SK-N-SH (cell line): ENCODE data around the gene CIROP. TPM values are rescaled to one million over a fixed set of nuclear protein-coding genes. Genes with fewer than 3 reads are reported as not detected.

Experiments
- CTCF ChIA-PET: fragments of 300-600, 350-600 bp; formaldehyde crosslinking; extraction: SDS; loops from one replicate; lab custom pipeline; 2021; lab: Yijun Ruan, JAX
- POLR2A ChIA-PET: fragments of 350-600 bp; sonication (Branson Sonifier 250); formaldehyde crosslinking; extraction: SDS; loops from one replicate; lab custom pipeline; 2020; ENCODE audit warnings: antibody characterized with exemption, inconsistent platforms; lab: Yijun Ruan, JAX
- DNase-seq: peaks from one replicate; pipeline ENCODE4 v3.0.0; 2012
- H2AFZ ChIP-seq: fragments of 200-600 bp; sonication (generic); 2 replicates; pipeline ENCODE4 v1.8.1; 2016; ENCODE audit warnings: antibody characterized with exemption, mild to moderate bottlenecking, low read depth
- H3F3A ChIP-seq: fragments of 200-600 bp; sonication (generic); replicated peaks from 2 replicates; pipeline ENCODE3; 2016; ENCODE audit warnings: antibody characterized with exemption, mild to moderate bottlenecking; ENCODE audit not compliant: insufficient read depth
- H3K27ac ChIP-seq, 2 experiments: fragments of 200-500 bp in 1 of 2; fragments of 200-600 bp in 1 of 2; sonication (Bioruptor generic) in 1 of 2; sonication (generic), shearing (Covaris generic) in 1 of 2; 2 replicates each; pipeline versions ENCODE4 v1.5.1 to v1.6.1; 2014 to 2016; ENCODE audit warnings: low read depth in 2 of 2, inconsistent platforms in 1 of 2, low read length in 1 of 2, mild to moderate bottlenecking in 1 of 2, mixed read lengths in 1 of 2
- H3K27me3 ChIP-seq: fragments of 200-600 bp; sonication (generic), shearing (Covaris generic); 2 replicates; pipeline ENCODE4 v1.6.1; 2016; ENCODE audit warnings: mixed run types; ENCODE audit not compliant: insufficient read depth
- H3K36me3 ChIP-seq, 2 experiments: fragments of 200-500 bp in 1 of 2; fragments of 200-600 bp in 1 of 2; sonication (Bioruptor generic) in 1 of 2; sonication (generic) in 1 of 2; replicated peaks in 1 of 2; 2 replicates each; pipeline versions ENCODE3 to v1.5.1; 2014 to 2016; ENCODE audit warnings: low read length in 1 of 2, mild to moderate bottlenecking in 1 of 2; ENCODE audit not compliant: insufficient read depth in 2 of 2, control insufficient read depth in 1 of 2
- H3K4me1 ChIP-seq, 2 experiments: fragments of 200-500 bp in 1 of 2; fragments of 200-600 bp in 1 of 2; sonication (Bioruptor generic) in 1 of 2; sonication (generic), shearing (Covaris generic) in 1 of 2; 2 replicates each; pipeline versions ENCODE4 v1.5.1 to v1.6.1; 2014 to 2016; ENCODE audit warnings: low read depth in 1 of 2, low read length in 1 of 2, mixed run types in 1 of 2; ENCODE audit not compliant: insufficient read depth in 2 of 2, control insufficient read depth in 1 of 2
- H3K4me2 ChIP-seq: fragments of 200-600 bp; sonication (generic), shearing (Covaris generic); 2 replicates; pipeline ENCODE4 v1.6.1; 2017; ENCODE audit warnings: mixed run types
- H3K4me3 ChIP-seq, 2 experiments: fragments of 200-500 bp in 1 of 2; fragments of 200-600 bp in 1 of 2; sonication (Bioruptor generic) in 1 of 2; sonication (generic), shearing (Covaris generic) in 1 of 2; 2 replicates each; pipeline versions ENCODE4 v1.5.1 to v1.8.1; 2014 to 2016; ENCODE audit warnings: low read depth in 2 of 2, inconsistent platforms in 1 of 2, low read length in 1 of 2, mild to moderate bottlenecking in 1 of 2, mixed read lengths in 1 of 2, moderate library complexity in 1 of 2
- H3K79me2 ChIP-seq: fragments of 200-600 bp; sonication (generic); 2 replicates; pipeline ENCODE4 v1.8.1; 2017; ENCODE audit warnings: mild to moderate bottlenecking; ENCODE audit not compliant: insufficient read depth
- H3K9ac ChIP-seq: fragments of 200-600 bp; sonication (generic); 2 replicates; pipeline ENCODE4 v1.6.1; 2017; ENCODE audit warnings: mixed run types
- H3K9me2 ChIP-seq: fragments of 200-600 bp; sonication (generic); 2 replicates; pipeline ENCODE4 v1.6.1; 2017; ENCODE audit warnings: mixed run types
- H3K9me3 ChIP-seq: fragments of 200-600 bp; sonication (generic); 2 replicates; pipeline ENCODE4 v1.6.1; 2017; ENCODE audit warnings: mixed run types, mild to moderate bottlenecking, moderate library complexity
- H4K20me1 ChIP-seq: fragments of 200-600 bp; sonication (generic); 2 replicates; pipeline ENCODE4 v1.6.1; 2017; ENCODE audit warnings: mild to moderate bottlenecking, mixed run types; ENCODE audit not compliant: insufficient read depth
- CTCF ChIP-seq: fragments of 200-600 bp; sonication (generic); IDR thresholded peaks from 2 replicates; pipeline ENCODE4 v1.6.1; 2017; ENCODE audit warnings: antibody characterized with exemption, mild to moderate bottlenecking, moderate library complexity
- EP300 ChIP-seq, 2 experiments: IDR thresholded peaks; 2 replicates each; pipeline versions ENCODE4 v1.4.0 to v1.6.1; 2012; ENCODE audit warnings: borderline replicate concordance in 1 of 2, low read depth in 1 of 2, low read length in 1 of 2
- FOSL2 ChIP-seq: IDR thresholded peaks from 2 replicates; pipeline ENCODE4 v1.4.0; 2012; ENCODE audit warnings: low read depth, mild to moderate bottlenecking, moderate library complexity, borderline replicate concordance
- FOXJ3 ChIP-seq: sonication (generic); formaldehyde crosslinking; IDR thresholded peaks from 2 replicates; pipeline ENCODE4 v1.5.1; 2020; ENCODE audit warnings: mild to moderate bottlenecking, missing genetic modification reagents
- FOXM1 ChIP-seq: IDR thresholded peaks from 2 replicates; pipeline ENCODE4 v1.4.0; 2012; ENCODE audit warnings: low read depth, mild to moderate bottlenecking
- GABPA ChIP-seq: IDR thresholded peaks from 2 replicates; pipeline ENCODE4 v1.4.0; 2012; ENCODE audit warnings: low read depth, mild to moderate bottlenecking
- IRF3 ChIP-seq: fragments of 150-350 bp; IDR thresholded peaks from 2 replicates; pipeline ENCODE4 v1.6.1; 2016; ENCODE audit warnings: mild to moderate bottlenecking, low read depth, low read length
- MEF2A ChIP-seq: IDR thresholded peaks from 2 replicates; pipeline ENCODE4 v1.4.0; 2012; ENCODE audit warnings: low read depth, borderline replicate concordance
- PBX3 ChIP-seq: IDR thresholded peaks from 2 replicates; pipeline ENCODE4; 2012
- POLR2AphosphoS5 ChIP-seq: IDR thresholded peaks from 2 replicates; pipeline ENCODE4 v1.6.1; 2012; ENCODE audit warnings: low read depth, low read length
- RAD21 ChIP-seq: IDR thresholded peaks from 2 replicates; pipeline ENCODE4 v1.6.1; 2012; ENCODE audit warnings: mild to moderate bottlenecking, low read length
- RCOR1 ChIP-seq: fragments of 150-350 bp; IDR thresholded peaks from 2 replicates; pipeline ENCODE4 v1.6.1; 2017; ENCODE audit warnings: antibody characterized with exemption, low read length
- SIN3A ChIP-seq: IDR thresholded peaks from 2 replicates; pipeline ENCODE4 v1.6.1; 2012; ENCODE audit warnings: low read depth, mild to moderate bottlenecking, low read length, moderate library complexity, borderline replicate concordance
- TCF12 ChIP-seq: IDR thresholded peaks from 2 replicates; pipeline ENCODE4 v1.4.0; 2012
- whole genome bisulfite sequencing: methylation state at CpG from one replicate; pipeline ENCODE4 v1.1.6; 2017; ENCODE audit warnings: low lambda C conversion rate; 5-methylcytosine and 5-hydroxymethylcytosine counted together
- polyA plus RNA-seq, 3 experiments: library from polyadenylated mRNA; depleted of rRNA; stranded (reverse); fragments of >200 nt; gene quantifications; 2 replicates each; pipeline ENCODE4 v1.2.3, GENCODE V29; 2012
- TF ChIP-seq, protein P1 (sequence below): fragments of 150-350 bp; IDR thresholded peaks from 2 replicates; pipeline ENCODE4 v1.6.1; 2017; ENCODE audit warnings: antibody characterized with exemption, low read length, low read depth, borderline replicate concordance
- TF ChIP-seq, protein P2 (sequence below): IDR thresholded peaks from 2 replicates; pipeline ENCODE4 v1.4.0; 2012; ENCODE audit warnings: low read depth, borderline replicate concordance
- TF ChIP-seq, protein P3 (sequence below): IDR thresholded peaks from 2 replicates; pipeline ENCODE4 v1.6.1; 2012; ENCODE audit warnings: mild to moderate bottlenecking, low read depth, low read length, moderate library complexity
- TF ChIP-seq, protein P4 (sequence below): IDR thresholded peaks from 2 replicates; pipeline ENCODE4 v1.4.0; 2012; ENCODE audit warnings: low read depth, borderline replicate concordance

CIROP gene
- polyA plus RNA-seq, 1 of the 3 experiments (the other 2 are of a cell fraction) = not detected

- H3K4me2 ChIP-seq = no peak overlapping the region
- H3K9me3 ChIP-seq = no peaks in the 10 kb centered on the region
- H4K20me1 ChIP-seq = peaks cover 27% of the 10 kb centered on the region
- H3K79me2 ChIP-seq = peaks cover 87% of the 10 kb centered on the region
- no peaks in the 10 kb centered on the region for H3K27me3 ChIP-seq
- peaks cover 4 to 6% of the 10 kb centered on the region in 2 experiments; a peak in 3 of 4 replicates for H3K4me1 ChIP-seq
- H3K9me2 ChIP-seq = no peaks in the 10 kb centered on the region
- no peak overlapping the region for H3K27ac ChIP-seq
- no peak overlapping the region for H3K9ac ChIP-seq
- no peak for DNase-seq
- H3F3A ChIP-seq = peaks cover 11% of the 10 kb centered on the region
- CTCF ChIA-PET = interaction anchor here (0.9 to 7.5 kb wide), 9 partner anchors 13 to 104 kb away, joined by 3 to 73 read pairs (median 4); partner anchors contain the start of gene CDH24
- H3K36me3 ChIP-seq = peaks cover 63 to 75% of the 10 kb centered on the region in 2 experiments
- H3K4me3 ChIP-seq = no peak overlapping the region
- H2AFZ ChIP-seq = no peak overlapping the region
- 96% methylated on average over 4 of the region's 4 CpGs for WGBS
- POLR2A ChIA-PET = interaction anchor here (0.6 kb wide), 1 partner anchor 9 kb away, joined by 3 read pairs; no protein-coding TSS in a partner anchor
- TF ChIP-seq POLR2AphosphoS5 (no peak), RAD21 (no peak), EP300 (IDR thresholded peaks at IDR 0.05; ENCODE audit: borderline replicate concordance in 1 of 2, low read depth in 1 of 2, low read length in 1 of 2) (no peak), FOSL2 (no peak), GABPA (no peak), FOXM1 (no peak), MEF2A (no peak), TCF12 (no peak), CTCF (no peak), FOXJ3 (no peak), RCOR1 (no peak), PBX3 (no peak), IRF3 (no peak), SIN3A (no peak)
- TF ChIP-seq, protein P1, sequence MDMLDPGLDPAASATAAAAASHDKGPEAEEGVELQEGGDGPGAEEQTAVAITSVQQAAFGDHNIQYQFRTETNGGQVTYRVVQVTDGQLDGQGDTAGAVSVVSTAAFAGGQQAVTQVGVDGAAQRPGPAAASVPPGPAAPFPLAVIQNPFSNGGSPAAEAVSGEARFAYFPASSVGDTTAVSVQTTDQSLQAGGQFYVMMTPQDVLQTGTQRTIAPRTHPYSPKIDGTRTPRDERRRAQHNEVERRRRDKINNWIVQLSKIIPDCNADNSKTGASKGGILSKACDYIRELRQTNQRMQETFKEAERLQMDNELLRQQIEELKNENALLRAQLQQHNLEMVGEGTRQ = no peak
- TF ChIP-seq, protein P2, sequence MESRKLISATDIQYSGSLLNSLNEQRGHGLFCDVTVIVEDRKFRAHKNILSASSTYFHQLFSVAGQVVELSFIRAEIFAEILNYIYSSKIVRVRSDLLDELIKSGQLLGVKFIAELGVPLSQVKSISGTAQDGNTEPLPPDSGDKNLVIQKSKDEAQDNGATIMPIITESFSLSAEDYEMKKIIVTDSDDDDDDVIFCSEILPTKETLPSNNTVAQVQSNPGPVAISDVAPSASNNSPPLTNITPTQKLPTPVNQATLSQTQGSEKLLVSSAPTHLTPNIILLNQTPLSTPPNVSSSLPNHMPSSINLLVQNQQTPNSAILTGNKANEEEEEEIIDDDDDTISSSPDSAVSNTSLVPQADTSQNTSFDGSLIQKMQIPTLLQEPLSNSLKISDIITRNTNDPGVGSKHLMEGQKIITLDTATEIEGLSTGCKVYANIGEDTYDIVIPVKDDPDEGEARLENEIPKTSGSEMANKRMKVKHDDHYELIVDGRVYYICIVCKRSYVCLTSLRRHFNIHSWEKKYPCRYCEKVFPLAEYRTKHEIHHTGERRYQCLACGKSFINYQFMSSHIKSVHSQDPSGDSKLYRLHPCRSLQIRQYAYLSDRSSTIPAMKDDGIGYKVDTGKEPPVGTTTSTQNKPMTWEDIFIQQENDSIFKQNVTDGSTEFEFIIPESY = no peak
- TF ChIP-seq, protein P3, sequence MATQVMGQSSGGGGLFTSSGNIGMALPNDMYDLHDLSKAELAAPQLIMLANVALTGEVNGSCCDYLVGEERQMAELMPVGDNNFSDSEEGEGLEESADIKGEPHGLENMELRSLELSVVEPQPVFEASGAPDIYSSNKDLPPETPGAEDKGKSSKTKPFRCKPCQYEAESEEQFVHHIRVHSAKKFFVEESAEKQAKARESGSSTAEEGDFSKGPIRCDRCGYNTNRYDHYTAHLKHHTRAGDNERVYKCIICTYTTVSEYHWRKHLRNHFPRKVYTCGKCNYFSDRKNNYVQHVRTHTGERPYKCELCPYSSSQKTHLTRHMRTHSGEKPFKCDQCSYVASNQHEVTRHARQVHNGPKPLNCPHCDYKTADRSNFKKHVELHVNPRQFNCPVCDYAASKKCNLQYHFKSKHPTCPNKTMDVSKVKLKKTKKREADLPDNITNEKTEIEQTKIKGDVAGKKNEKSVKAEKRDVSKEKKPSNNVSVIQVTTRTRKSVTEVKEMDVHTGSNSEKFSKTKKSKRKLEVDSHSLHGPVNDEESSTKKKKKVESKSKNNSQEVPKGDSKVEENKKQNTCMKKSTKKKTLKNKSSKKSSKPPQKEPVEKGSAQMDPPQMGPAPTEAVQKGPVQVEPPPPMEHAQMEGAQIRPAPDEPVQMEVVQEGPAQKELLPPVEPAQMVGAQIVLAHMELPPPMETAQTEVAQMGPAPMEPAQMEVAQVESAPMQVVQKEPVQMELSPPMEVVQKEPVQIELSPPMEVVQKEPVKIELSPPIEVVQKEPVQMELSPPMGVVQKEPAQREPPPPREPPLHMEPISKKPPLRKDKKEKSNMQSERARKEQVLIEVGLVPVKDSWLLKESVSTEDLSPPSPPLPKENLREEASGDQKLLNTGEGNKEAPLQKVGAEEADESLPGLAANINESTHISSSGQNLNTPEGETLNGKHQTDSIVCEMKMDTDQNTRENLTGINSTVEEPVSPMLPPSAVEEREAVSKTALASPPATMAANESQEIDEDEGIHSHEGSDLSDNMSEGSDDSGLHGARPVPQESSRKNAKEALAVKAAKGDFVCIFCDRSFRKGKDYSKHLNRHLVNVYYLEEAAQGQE = no peak
- TF ChIP-seq, protein P4, sequence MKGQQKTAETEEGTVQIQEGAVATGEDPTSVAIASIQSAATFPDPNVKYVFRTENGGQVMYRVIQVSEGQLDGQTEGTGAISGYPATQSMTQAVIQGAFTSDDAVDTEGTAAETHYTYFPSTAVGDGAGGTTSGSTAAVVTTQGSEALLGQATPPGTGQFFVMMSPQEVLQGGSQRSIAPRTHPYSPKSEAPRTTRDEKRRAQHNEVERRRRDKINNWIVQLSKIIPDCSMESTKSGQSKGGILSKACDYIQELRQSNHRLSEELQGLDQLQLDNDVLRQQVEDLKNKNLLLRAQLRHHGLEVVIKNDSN = no peak
Observed at GRCh38 chr14:23090254-23090636, 14.5 kb downstream of the CIROP start.
